Effector memory CD4-positive, alpha-beta T cell (primary cell): ENCODE measurements around the gene GALNT8.
"Not testable (repeated sequence)": the region's sequence is repeated elsewhere in the genome, so short reads cannot be mapped to it uniquely, and the experiment has no call there.

Experiments used
- DNase-seq, 3 donors: peaks; one replicate each; pipeline ENCODE4 v3.0.0-alpha.2; 2020
- H3K27ac ChIP-seq: 2 replicates; pipeline ENCODE4 v1.7.0; 2013; ENCODE audit warnings: mild to moderate bottlenecking, low read length, moderate library complexity; ENCODE audit not compliant: insufficient read depth, poor library complexity, severe bottlenecking
- H3K27me3 ChIP-seq: replicated peaks from 2 replicates; pipeline ENCODE4 v1.7.0; 2013; ENCODE audit warnings: mild to moderate bottlenecking, low read length; ENCODE audit not compliant: insufficient read depth, control insufficient read depth, poor library complexity, severe bottlenecking
- H3K36me3 ChIP-seq: 2 replicates; pipeline ENCODE4 v1.7.0; 2013; ENCODE audit warnings: mild to moderate bottlenecking, low read length, moderate library complexity; ENCODE audit not compliant: control insufficient read depth, insufficient read depth
- H3K4me1 ChIP-seq: 2 replicates; pipeline ENCODE4 v1.7.0; 2013; ENCODE audit warnings: low read length, mild to moderate bottlenecking; ENCODE audit not compliant: control insufficient read depth, insufficient read depth, poor library complexity, severe bottlenecking
- H3K4me3 ChIP-seq: 2 replicates; pipeline ENCODE4 v1.7.0; 2013; ENCODE audit warnings: low read length, low read depth, mild to moderate bottlenecking; ENCODE audit not compliant: insufficient read depth, poor library complexity, severe bottlenecking
- H3K9me3 ChIP-seq: 2 replicates; pipeline ENCODE4 v1.7.0; 2013; ENCODE audit warnings: mild to moderate bottlenecking, low read length, moderate library complexity; ENCODE audit not compliant: control insufficient read depth

GALNT8 gene

DNA sequence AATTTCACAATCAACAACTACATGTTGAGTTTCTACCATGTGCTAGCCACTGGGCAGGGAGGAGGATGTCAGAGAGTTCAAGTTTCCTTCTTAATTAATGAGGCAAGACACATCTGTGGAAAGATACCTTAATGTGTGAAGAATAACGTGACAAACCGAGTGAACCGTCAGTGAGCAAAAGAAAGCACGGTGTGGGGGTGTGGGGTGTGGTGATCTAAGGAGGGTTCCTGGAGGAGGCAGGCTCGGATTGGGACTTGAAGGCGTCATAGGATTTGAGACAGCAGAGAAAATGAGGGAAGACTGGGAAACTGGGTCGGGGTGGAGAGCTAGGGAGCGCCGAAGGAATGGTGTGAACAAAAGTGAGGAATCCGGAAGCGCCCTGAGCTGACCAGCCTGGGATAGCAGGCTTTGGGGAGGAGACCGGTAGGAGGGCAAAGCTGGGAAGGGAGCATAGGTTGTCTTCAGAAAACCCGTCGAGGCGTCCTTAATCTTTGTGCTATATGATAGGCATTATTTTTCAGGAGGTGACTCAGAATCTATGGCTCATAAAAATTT lies 22.3 kb downstream of the GALNT8 start:
- H3K36me3 ChIP-seq: no peaks in the 10 kb centered on the region
- DNase-seq: no peak

DNA sequence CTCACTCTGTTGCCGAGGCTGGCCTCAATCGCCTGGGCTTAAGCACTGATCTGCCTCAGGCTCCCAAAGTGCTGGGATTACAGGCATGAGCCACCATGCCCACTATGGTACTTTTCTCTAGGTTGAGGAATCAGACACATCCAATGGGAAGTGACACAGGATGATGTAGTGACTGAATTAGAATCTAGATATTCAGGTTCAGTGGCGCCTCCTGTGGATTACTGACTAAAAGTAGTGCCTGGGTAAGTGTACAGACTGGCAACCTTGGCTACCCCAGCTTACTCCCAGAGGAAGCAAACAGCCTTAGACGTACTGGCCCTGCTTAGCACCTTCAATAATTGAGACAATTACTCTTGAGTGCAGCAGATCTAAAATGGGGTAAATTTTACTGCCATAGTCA lies 22.8 kb downstream of the GALNT8 start:
- H3K9me3 ChIP-seq: no peaks in the 10 kb centered on the region
- no peaks in the 10 kb centered on the region for H3K27me3 ChIP-seq
- no peaks in the 10 kb centered on the region for H3K4me1 ChIP-seq
- no peaks in the 10 kb centered on the region for H3K36me3 ChIP-seq
- H3K4me3 ChIP-seq: no peak overlapping the region
- no peak overlapping the region for H3K27ac ChIP-seq
- no peak for DNase-seq

More for the DNA sequence above, 22.3 kb downstream of the GALNT8 start:
- no peaks in the 10 kb centered on the region for H3K9me3 ChIP-seq
- no peaks in the 10 kb centered on the region for H3K27me3 ChIP-seq
- H3K4me3 ChIP-seq: no peak overlapping the region
- H3K4me1 ChIP-seq: no peaks in the 10 kb centered on the region
- H3K27ac ChIP-seq: no peak overlapping the region

GRCh38 chr12:4744709-4745108 lies 24.5 kb downstream of the GALNT8 start:
- Histone ChIP-seq H3K27ac (no peak overlapping the region), H3K36me3 (no peaks in the 10 kb centered on the region), H3K4me3 (no peak overlapping the region), H3K9me3 (no peaks in the 10 kb centered on the region), H3K4me1 (no peaks in the 10 kb centered on the region), H3K27me3 (no peaks in the 10 kb centered on the region)
- no peak for DNase-seq

- Histone ChIP-seq H3K4me3 (no peak overlapping the region), H3K4me1 (no peaks in the 10 kb centered on the region), H3K27me3 (no peaks in the 10 kb centered on the region), H3K36me3 (no peaks in the 10 kb centered on the region), H3K27ac (no peak overlapping the region), H3K9me3 (no peaks in the 10 kb centered on the region)
- no peak for DNase-seq
Measured at GRCh38 chr12:4745249-4745648, 25.0 kb downstream of the GALNT8 start.

DNA sequence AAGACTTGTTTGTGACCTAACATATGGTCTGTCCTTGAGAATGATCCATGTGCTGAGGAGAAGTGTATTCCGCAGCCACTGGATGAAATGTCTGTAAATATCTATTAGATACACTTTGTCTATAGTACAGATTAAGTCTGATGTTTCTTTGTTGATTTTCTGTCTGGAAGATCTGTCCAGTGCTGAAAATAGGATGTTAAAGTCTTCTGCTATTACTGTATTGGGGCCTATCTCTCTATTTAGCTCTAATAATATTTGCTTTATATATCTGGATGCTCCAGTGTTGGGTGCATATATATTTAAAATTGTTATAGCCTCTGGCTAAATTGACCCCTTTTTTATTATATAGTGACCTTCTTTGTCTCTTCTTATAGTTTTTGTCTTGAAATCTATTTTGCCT lies 31.5 kb downstream of the GALNT8 start:
- not testable (repeated sequence) for H3K27me3 ChIP-seq, H3K4me3 ChIP-seq, H3K27ac ChIP-seq, H3K36me3 ChIP-seq, H3K4me1 ChIP-seq, DNase-seq, H3K9me3 ChIP-seq

- Histone ChIP-seq H3K27ac (no peak overlapping the region), H3K4me1 (no peaks in the 10 kb centered on the region), H3K36me3 (no peaks in the 10 kb centered on the region), H3K9me3 (no peaks in the 10 kb centered on the region), H3K4me3 (no peak overlapping the region), H3K27me3 (no peaks in the 10 kb centered on the region)
- DNase-seq: no peak
Measured at GRCh38 chr12:4762773-4763172, 42.6 kb downstream of the GALNT8 start.

- no peaks in the 10 kb centered on the region for H3K4me1 ChIP-seq
- DNase-seq: no peak
- no peaks in the 10 kb centered on the region for H3K27me3 ChIP-seq
- H3K36me3 ChIP-seq: no peaks in the 10 kb centered on the region
- H3K9me3 ChIP-seq: no peaks in the 10 kb centered on the region
- H3K27ac ChIP-seq: no peak overlapping the region
- no peak overlapping the region for H3K4me3 ChIP-seq
Measured at GRCh38 chr12:4763549-4763948, 43.3 kb downstream of the GALNT8 start.

- H3K4me3 ChIP-seq: no peak overlapping the region
- no peaks in the 10 kb centered on the region for H3K36me3 ChIP-seq
- H3K9me3 ChIP-seq: no peaks in the 10 kb centered on the region
- no peak overlapping the region for H3K27ac ChIP-seq
- H3K27me3 ChIP-seq: no peaks in the 10 kb centered on the region
- H3K4me1 ChIP-seq: no peaks in the 10 kb centered on the region
- DNase-seq: no peak
Measured at GRCh38 chr12:4766445-4766844, 46.2 kb downstream of the GALNT8 start.

DNA sequence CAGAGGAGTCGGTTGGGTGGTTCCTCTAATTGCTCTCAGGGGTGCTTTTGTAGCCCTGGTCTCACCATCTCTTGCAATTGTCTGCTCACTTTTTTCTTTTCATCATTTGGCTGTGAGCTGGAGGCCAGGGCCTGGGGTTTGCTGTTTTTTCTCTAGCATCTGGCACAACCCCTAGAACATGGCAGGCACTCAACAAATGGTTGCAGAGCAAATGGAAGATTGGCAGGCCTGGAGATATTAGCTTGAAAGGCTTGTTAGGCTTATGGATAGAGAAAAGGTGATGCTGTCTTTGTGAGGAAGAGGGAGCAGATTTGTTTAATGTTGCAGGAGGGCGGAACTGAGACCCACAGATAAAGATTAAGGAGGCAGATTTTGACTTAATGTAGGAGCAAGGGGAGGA lies 47.0 kb downstream of the GALNT8 start:
- H3K27ac ChIP-seq: no peak overlapping the region
- H3K9me3 ChIP-seq: no peaks in the 10 kb centered on the region
- no peak for DNase-seq
- H3K4me3 ChIP-seq: no peak overlapping the region
- no peaks in the 10 kb centered on the region for H3K36me3 ChIP-seq
- no peaks in the 10 kb centered on the region for H3K27me3 ChIP-seq
- H3K4me1 ChIP-seq: no peaks in the 10 kb centered on the region

- Histone ChIP-seq H3K4me1 (no peaks in the 10 kb centered on the region), H3K27ac (no peak overlapping the region), H3K4me3 (no peak overlapping the region), H3K27me3 (no peaks in the 10 kb centered on the region), H3K9me3 (no peaks in the 10 kb centered on the region), H3K36me3 (no peaks in the 10 kb centered on the region)
- no peak for DNase-seq
Measured at GRCh38 chr12:4768341-4768740, 48.1 kb downstream of the GALNT8 start.

GRCh38 chr12:4769073-4769472 lies 48.9 kb downstream of the GALNT8 start:
- no peak overlapping the region for H3K4me3 ChIP-seq
- H3K4me1 ChIP-seq: no peaks in the 10 kb centered on the region
- H3K27ac ChIP-seq: no peak overlapping the region
- H3K9me3 ChIP-seq: no peaks in the 10 kb centered on the region
- no peak for DNase-seq
- no peaks in the 10 kb centered on the region for H3K27me3 ChIP-seq
- no peaks in the 10 kb centered on the region for H3K36me3 ChIP-seq
